NCI-H510A (cell line): ENCODE results near the gene CCDC116.
A peak's percentile ranks its signal among the peaks of the same experiment; 100 is the strongest.
"Not testable (repeated sequence)": the region's sequence is repeated elsewhere in the genome, so short reads cannot be mapped to it uniquely, and the experiment has no call there.

ENCODE experiments used
- DNase-seq: peaks from one replicate; lab custom pipeline; 2025; lab: John Stamatoyannopoulos, UW

Gene CCDC116, protein sequence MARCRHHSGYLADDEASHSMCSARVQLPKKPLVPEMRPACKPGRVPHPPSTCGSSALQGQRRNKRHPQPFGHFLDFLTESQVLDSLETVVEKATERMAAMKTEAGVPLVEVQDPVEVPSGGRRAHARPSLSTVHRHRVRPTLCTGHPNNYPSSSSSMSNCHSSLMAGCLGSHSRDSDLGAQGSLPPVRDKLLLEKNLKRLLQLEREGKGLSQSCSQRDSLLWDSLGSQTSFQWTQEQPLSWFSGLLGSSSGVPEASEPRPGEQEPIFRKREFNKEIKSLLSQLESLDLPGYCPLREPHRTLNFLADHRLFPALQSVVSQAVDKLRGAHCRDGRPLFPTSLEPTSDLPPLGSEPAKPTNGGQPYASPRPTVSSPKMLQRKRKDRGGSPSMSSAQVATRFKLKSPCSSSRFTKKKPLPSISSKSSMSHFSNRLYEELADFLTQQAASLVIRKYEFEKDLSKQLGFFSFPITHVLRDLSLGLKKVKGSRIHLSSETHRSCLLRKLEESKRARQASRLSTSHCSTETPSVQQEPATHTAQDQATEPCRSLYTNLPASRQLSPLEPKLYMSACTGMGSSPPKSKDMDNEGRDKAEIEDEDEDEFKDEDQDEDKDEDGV

DNA sequence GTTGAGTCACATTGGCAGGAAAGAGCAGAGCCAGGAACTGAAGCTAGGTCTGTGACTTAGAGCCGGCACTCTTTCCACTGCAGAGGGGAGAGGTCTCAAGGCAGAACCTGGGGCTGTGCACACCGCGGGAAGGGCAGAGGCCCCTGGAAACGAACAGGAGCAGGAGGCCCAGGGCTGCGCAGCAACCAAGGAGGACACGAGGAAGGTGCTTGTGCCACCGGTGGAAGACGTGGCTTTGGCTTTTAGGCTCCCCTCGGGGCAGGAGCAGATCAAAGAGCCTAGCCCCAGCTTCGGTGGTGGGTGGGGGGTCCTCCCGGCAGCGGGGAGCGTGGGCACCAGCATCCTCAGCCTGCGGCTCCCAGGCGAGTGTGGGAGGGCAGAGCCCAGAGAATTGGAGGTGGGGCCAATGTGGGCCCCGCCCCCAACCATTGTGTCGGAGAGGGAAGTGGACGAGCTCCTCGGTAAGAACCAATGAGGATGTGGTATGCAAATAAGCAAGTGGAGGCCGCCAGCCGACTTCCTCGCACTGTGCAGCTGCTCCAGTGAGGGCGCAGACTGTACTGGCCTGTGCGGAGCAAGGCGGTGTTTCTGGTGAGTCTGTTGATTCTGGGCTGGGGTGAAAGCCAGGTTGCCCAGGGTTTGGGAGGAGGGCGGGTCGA lies at the start of gene CCDC116:
CCDC116 (plus strand) TSS at position 524 of the 659 bp plus-strand sequence. CDS start 422 bp downstream, outside the sequence.
- no peak for DNase-seq

DNA sequence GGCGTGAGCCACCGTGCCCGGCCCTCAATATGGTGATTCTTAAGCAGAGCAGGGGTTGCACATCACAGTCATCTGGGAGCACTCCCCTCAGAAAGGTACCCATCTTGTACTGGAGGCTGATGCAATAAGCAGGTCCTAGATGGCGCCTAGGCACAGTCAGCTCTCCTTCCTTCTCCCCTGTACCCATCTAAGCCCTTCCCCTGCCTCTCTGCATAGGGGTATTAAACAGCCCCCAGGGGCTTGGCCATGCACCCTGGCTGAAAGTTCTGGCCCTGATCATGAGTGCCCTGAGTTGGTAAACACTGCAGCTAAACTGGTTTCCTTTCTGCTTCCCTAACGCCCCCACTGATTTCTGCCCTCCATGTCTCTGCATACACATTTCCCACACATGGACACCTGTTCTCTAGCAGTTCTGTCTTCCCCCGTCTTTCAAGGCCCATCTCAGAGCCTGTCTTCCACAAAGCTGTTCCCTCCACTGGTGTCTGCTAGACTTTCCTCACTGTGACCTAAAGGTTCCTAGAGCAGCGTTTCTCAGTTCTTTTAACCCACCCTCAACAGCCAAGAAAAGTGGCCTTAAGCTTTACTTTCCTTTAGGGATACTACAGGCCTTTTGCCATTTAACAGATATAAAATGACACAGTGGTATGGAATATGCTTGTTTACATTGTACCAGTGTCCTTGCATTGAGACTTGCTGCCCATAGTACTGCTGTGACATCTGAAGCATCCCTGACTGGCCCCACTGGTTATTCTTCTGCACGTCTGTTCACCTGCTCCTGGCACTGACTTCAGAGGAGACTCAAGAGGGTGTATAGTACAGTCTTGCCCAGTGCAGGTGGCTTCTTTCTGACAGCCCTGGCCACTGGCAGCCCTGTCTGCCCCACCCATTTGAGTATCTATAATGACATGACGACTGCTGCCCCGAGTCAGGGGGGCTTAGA lies 49.5 kb upstream of the CCDC116 start:
- DNase-seq, result peak; percentile 49

DNA sequence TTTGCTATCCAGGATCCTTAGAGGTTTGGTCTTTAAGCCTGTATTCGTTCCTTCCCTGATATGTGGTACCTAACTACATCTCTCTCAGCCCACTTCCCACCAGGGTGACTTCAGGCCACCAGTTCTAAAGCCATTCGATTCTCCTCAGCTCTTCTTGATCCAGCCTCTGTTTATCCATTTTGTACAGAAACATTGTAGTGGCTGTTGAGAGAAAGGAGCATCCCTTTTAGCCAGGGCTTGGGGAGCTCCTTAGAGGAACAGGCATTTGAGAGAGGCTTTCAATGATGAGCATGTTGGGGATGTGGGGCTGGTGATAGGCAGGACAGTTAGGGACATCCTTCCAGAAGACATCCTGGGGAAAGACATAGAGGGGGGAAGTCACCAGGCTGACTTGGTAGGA lies 47.2 kb upstream of the CCDC116 start:
- DNase-seq, result no peak

GRCh38 chr22:21587803-21588611 lies 44.6 kb upstream of the CCDC116 start:
- no peak for DNase-seq

GRCh38 chr22:21589396-21589795 lies 43.2 kb upstream of the CCDC116 start:
- DNase-seq, result no peak

GRCh38 chr22:21590809-21591641 lies 41.5 kb upstream of the CCDC116 start:
- DNase-seq, result no peak

- no peak for DNase-seq
Observed at GRCh38 chr22:21591695-21592094, 40.9 kb upstream of the CCDC116 start.

- no peak for DNase-seq
Observed at GRCh38 chr22:21592422-21592821, 40.1 kb upstream of the CCDC116 start.

DNA sequence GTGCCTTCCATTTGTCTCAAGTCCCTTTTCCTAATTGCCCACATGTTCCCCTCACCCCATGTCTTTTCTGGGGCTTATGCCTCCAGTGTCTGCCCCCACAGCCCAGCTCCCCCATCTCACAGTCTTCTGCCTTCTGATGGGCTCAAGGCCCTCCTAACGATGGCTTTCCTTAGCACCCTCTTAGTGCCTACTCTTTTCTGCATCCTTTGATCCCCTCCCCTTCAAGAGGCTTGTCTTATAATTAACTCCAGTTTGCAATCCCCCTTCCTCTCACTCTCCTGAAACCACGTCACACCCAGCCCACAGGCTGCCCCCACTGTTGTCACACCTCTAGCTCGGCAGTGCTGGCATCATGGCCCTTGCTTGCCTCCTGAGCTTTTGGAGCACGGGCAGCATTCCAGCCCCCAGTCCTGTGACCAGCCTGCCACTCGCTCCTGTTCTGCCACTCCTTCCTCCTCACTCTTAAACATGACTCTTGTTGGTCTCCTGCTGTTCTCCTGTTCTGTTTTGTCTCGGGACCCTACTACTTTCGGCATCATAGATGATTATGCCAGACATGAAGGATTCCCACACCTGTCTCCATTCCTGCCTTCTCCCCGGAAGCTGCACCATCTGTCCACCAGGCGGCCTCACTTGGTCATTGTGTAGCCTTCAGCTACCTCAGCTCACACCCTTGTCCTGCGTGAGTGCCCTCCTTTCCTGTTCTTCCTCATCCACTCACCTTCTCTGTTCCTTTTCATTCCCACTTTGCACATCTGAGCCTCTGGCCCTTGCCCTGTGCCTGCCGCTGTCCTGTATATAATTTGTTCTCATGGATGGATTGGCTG lies 38.9 kb upstream of the CCDC116 start:
- DNase-seq, result no peak

- DNase-seq, result no peak
Observed at GRCh38 chr22:21594865-21595452, 37.6 kb upstream of the CCDC116 start.

GRCh38 chr22:21596356-21597135 lies 36.0 kb upstream of the CCDC116 start:
- not testable (repeated sequence) for DNase-seq

- DNase-seq, result no peak
Observed at GRCh38 chr22:21598302-21598701, 34.3 kb upstream of the CCDC116 start.

- no peak for DNase-seq
Observed at GRCh38 chr22:21599053-21599893, 33.3 kb upstream of the CCDC116 start.

DNA sequence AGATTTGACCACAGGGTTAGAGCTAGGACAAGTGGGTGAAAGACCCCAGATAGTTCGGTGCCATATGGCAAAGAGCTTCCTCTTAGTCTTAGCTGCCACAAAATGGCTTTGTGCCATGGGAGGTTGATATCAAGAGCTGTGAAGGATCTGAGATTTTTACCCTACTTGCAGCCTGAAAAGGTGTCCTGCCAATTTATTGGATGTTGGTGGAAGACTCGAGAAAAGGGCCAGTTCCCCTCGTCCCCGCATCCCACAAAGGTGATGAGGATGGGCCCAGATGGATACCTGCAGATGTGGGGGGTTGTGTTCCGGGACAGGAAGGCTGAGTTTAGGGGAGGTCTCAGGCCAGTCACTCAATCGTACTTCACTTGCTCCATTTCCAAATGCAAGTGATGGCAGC lies 30.0 kb upstream of the CCDC116 start:
- no peak for DNase-seq

DNA sequence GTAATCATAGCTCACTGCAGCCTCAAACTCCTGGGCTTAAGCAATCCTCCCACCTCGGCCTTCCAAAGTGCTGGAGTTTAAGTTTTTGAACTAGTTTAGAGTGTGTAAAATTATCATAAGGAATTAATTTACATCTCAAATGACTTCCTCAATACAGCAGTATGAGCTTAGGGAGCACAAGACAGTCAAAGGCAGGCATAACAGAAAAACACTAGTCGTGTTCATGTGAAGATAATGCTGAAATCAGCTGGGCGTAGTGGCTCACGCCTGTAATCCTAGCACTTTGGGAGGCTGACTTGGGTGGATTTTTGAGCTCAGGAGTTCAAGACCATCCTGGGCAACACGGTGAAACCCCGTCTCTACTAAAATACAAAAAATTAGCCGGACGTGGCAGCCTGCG lies 28.6 kb upstream of the CCDC116 start:
- DNase-seq, result no peak

- DNase-seq, result no peak
Observed at GRCh38 chr22:21605887-21606564, 26.5 kb upstream of the CCDC116 start.

DNA sequence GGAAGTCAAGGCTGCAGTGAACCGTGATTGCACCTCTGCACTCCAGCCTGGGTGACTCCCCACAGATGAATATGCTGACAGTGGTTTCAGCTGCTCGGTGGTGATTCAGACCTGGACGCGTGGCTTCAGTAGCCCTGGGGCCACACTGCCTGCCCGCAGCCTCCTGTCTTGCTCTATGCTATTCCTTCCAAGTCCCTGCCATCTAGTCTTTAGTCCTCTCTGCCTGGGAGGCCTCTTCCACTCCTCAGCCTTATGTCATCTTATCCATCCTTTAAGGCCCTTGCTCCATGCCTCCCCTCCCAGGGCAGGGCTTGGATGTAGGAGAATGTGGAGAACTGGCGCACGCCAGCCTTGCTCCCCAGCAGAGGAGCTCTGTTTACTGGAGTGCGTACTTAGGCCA lies 25.8 kb upstream of the CCDC116 start:
- DNase-seq, result no peak
